ENCODE measurements around the gene CRMP1. TPM values are rescaled to one million over a fixed set of nuclear protein-coding genes. Genes with fewer than 3 reads are reported as not detected.

CRMP1 gene
- total and polyA plus RNA-seq, 2 of the 8 experiments (the other 6 are each of a cell fraction or from before 2014, with no cell fraction given) = 120 to 131 TPM

DNA sequence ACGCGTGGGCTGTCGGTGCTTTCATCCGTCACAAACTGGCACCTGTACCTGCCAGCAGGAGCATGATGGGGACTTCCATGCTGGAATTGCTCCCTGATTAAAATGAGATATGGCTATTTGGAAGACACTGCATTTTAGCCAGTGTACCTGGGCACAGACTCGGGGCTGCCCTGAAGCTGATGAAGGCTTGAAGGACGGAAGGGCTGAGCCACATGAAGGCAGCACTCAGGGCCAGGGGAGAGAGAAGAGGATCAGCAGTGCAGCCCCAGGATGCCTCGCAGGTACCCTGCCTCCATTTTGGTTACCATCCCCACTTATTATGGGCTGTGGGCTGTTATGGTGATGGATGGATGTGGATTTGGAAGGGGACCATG lies 79.0 kb downstream of the CRMP1 start (continued):
- TF ChIP-seq CHD7 (IDR thresholded peaks at IDR 0.05; ENCODE audit: insufficient replicate concordance, low read length) (no peak), SP4 (IDR thresholded peaks at IDR 0.05; ENCODE audit: low read length) (no peak), TCF12 (IDR thresholded peaks at IDR 0.05; ENCODE audit: low read depth, low read length) (no peak), TBP (IDR thresholded peaks at IDR 0.05; ENCODE audit: low read depth, low read length) (no peak), KDM4A (IDR thresholded peaks at IDR 0.05; ENCODE audit: low read depth, low read length, severe bottlenecking) (no peak), RNF2 (IDR thresholded peaks at IDR 0.05; ENCODE audit: borderline replicate concordance, low read depth, low read length, missing control alignments, poor library complexity, severe bottlenecking) (no peak), KDM1A (IDR thresholded peaks at IDR 0.05; ENCODE audit: borderline replicate concordance, low read length) (no peak), SP2 (IDR thresholded peaks at IDR 0.05; ENCODE audit: low read length) (no peak), RBBP5 (IDR thresholded peaks at IDR 0.05; ENCODE audit: borderline replicate concordance, low read depth, low read length) (no peak), E2F6 (IDR thresholded peaks at IDR 0.05) (no peak), SIRT6 (IDR thresholded peaks at IDR 0.05; ENCODE audit: low read length) (no peak), GABPA (IDR thresholded peaks at IDR 0.05; ENCODE audit: borderline replicate concordance, insufficient read depth, low read length) (no peak)

All from H1 (cell line).